Stimulated activated CD4-positive, alpha-beta T cell treated with anti-CD3 and anti-CD28 coated beads, Interleukin-15, amount 100 ng/mL, for 1 hour (primary cell): ENCODE results near the gene ADGRA1.
"Not testable (repeated sequence)": the region's sequence is repeated elsewhere in the genome, so short reads cannot be mapped to it uniquely, and the experiment has no call there.

Experiments
- DNase-seq, 2 donors: peaks; one replicate each; pipeline ENCODE4 v3.0.0-alpha.2; 2020; ENCODE audit warnings: low read depth in 1 of 2, low spot score in 1 of 2

Gene ADGRA1

DNA sequence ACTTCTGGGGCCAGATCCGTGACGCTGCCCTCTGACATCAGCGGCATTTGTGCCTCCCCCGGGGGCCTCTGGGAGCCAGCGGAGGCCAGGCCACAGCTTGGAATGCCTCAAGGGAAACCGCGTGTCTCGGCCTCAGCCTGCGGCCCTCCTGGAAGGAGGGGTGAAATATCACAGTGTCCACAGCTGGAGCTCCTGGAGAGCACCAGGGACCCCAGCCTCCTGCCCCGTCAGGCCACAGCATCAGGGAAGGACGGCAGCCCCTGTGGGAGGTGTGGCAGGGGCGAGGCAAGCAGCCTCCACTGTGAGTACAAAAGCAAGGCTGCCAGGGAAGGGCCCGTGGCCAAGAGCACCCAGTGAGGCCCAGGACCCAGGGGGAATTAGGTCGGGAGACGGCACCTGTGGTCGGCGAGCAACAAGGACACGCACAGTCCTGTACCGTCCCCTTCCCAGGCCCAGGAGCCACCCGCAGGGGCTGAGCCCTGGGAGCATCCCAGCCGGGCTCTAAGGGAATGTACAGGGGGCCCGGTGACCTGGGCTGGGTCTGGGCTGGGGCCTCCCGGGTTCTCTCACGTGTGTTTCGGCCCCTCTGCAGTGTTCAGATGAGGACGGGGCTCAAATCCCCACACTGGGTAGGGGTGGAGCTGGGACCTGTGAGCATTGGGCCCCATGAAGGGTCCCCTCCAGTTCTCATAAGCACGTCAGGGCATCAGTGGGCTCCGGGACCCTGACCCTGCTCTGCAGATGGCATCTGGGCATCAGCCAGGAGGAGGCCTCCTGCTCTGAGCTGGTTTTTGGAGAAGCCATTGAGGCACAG, 53.6 kb downstream of the ADGRA1 start:
- DNase-seq, result no peak

DNA sequence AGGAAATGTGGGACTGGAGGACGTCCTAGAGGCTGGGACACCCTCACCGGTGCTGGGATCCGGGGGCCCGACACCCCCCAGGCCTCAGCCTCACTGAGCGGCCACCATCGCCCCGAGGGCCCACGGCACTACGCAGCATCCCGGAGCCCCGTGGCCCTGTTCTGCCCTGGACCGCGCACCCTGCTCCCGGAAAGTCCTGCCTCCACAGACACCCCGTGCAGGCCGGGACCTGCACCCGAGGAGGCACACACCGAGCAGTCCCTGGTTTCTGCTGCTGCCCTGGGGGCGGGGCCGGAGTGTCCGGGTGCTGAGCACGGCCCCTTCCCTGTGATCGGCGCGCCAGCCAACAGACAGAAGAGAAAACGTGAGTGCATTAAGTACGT, 54.2 kb downstream of the ADGRA1 start:
- no peak for DNase-seq

DNA sequence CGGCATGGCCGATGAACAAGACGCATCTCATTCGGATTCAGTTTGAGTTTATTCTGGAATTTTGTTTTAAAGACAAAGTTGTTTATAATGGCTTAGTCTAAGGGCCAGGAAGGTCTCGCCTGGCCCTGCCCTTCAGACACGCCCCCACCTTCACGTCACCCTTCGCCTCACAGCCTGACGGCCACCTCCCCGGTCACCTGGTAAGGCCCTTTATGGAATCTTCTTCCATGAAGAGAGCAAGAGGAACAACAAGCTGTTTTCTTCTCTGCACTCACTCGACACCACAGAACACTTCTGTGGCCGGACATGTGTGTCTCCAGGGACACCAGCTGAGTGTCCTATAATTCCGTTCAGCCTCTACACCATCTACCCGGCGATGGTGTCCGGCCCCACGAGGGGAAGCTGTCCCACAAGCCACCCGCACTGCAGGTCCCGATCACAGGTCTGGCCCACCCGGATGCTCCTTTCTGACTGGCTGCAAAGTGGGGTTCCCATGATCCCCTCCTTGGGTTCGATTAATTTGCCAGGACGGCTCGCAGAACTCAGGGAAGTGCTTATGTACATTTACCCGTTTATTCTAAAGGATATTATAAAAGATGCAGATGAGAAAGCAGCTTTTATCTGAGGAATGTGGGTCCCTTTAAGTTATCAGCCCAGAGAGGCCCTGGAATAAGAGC, 54.9 kb downstream of the ADGRA1 start:
- no peak for DNase-seq

DNA sequence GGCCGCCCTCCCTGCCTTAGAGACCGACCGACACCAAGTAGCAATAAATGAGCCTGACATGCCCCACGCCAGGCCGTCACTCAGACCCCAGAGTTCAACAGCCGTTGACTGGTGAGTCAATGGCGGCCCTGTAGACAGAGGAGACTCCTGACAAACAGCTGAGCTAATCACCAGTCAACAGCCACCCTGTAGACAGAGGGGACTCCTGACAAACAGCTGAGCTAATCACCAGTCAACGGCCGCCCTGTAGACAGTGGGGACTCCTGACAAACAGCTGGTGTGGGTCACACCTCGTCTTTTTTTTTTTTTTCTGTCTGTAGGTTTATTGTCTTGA, 55.4 kb downstream of the ADGRA1 start:
- no peak for DNase-seq

DNA sequence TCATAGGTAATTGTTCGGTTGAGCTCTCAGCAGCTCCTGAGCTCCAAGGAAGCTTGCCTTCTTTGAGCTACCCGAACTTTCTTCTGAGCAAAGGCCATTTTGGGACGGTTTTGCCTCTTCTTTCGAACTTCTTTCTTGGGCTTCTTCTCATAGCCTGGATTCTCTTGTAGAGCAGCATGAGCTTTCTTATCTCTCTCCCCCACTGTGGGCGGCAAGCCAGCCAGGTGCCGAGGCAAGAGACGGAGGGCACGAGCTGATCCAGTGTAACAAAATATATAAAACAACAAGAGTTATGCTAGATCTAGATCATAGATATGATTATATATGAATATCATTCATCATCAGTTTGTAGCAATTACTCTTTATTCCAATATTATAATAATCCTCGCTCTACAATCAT, 55.8 kb downstream of the ADGRA1 start:
- no peak for DNase-seq

DNA sequence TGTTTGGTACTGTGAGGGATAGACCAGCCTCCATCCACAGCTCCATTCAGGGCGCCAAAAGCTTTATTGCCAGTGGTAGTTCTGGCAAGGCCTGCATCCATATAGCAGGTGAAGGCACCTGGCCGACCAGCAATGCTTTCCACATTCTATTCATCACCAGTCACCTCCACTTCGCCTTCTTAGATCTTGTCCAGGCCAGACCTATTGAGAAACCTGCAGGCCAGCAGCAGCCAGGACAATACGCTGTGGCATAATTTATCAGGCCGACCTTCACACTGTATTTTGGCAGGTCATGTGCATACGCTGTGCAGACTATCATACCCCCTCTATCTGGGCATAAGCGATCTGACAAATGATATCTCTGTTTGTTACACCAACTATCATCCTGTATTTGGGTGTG, 57.0 kb downstream of the ADGRA1 start:
- no peak for DNase-seq

DNA sequence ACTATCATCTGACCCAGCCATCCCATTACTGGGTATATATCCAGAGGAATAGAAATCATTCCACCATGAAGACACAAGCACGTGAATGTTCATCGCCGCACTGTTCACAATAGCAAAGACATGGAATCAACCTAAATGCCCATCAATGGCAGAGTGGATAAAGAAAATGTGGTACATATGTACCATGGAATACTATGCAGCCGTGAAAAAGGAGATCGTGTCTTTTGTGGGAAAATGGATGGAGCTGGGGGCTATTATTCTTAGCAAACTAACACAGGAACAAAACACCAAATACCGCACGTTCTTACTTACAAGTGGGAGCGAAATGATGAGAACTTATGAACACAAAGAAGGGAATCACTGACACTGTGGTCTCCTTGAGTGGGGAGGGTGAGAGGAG, 62.5 kb downstream of the ADGRA1 start:
- DNase-seq, result no peak

DNA sequence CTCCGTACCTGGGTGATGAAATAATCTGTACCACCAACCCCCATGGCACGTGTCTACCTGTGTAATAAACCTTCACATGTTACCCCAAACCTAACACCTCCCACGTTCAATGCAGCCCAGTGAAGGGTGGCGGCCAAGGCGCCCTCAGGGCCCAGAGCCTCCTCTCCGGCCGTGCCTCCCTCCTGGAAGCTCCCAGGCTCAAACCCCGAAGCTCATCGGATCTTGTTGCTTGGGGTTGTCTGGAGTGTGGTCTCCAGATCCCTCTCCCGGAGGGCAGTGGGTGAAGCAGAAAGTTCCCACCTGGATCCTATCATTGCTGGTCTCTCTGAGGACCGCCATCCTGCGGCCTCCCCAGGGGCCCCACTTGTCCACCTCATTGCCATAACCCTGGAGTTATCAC, 62.9 kb downstream of the ADGRA1 start:
- no peak for DNase-seq

DNA sequence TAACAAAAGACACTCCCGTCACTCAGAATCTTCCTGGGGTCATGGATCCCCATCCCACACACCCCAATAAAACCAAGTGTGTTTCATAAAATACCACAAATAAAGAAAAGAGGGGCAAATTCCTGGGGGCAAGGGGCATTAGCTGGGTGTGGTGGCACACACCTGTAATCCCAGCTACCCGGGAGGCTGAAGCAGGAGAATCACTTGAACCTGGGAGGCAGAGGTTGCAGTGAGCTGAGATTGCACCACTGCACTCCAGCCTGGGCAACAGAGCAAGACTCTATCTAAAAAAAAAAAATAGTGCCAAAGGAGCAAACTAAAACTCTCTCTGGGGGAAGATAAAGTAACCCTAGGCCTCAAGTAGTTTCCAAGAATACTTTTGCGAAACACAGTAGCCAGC, 63.3 kb downstream of the ADGRA1 start:
- DNase-seq, result not testable (repeated sequence)

DNA sequence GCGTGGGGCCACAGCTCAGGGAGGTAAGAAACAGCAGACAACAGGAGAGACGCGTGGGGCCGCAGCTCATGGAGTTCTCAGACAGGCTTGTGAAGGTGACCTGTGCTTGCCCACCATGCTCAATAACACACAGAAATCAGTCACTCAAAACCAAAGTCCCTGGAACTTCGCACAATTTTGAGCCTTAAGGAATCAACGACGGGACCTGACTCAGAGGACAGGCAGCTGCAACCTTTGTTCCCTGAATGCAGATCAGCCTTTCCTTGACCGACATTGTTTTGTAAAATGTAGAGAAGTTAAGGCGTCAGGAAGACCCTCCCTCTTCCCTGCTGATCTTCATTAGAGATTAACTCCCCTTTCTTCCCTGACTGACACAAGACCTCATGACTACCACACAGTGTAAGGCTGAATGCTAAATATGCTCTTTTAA, 63.8 kb downstream of the ADGRA1 start:
- DNase-seq, result no peak

DNA sequence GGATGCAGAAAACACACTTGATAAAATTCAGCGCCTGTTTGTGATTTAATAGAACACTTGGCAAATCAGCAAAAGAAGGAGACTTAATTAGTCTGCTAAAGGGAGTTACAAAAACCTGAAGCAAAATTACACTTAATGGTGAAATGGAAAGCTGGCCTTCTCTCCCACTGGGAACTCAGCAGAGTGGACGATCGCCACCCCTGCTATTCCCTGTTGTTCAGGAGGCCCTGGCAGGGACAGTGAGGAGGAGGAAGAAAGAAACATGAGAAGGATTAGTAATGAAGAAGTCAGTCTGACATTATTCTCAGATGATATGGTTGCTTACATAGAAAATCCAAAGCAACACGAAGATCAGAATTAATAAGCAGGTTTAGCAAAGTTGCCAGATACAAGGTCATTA, 66.7 kb downstream of the ADGRA1 start:
- no peak for DNase-seq

DNA sequence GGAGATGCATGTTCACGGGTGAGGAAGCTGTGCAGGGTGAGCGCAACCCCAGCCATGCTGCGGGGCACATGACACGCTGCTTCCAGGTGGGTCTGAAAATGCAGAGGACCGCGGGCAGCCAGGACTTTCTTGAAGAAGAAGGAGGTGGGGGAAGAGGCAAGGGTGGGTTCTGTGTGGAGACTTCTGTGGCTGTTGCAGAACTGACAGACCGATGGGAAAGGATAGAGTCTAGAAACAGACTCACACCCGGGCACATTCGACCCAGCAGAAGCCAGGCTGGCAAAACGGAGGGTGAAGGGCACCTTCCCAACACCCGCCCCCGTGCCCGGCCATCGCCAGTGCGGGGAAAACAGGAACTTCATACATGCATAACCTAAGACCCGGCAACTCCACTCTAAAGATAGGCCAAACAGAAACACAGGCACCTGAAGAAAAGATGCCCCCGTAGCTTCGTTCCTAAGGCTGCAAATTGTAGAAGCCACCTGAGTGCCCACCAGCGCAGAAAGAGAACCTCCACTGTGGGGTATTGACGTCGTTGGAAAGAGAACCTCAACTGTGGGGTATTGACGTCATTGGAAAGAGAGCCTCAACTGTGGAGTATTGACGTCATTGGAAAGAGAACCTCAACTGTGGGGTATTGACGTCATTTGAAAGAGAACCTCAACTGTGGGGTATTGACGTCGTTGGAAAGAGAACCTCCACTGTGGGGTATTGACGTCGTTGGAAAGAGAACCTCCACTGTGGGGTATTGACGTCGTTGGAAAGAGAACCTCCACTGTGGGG, 67.5 kb downstream of the ADGRA1 start:
- DNase-seq, result no peak

DNA sequence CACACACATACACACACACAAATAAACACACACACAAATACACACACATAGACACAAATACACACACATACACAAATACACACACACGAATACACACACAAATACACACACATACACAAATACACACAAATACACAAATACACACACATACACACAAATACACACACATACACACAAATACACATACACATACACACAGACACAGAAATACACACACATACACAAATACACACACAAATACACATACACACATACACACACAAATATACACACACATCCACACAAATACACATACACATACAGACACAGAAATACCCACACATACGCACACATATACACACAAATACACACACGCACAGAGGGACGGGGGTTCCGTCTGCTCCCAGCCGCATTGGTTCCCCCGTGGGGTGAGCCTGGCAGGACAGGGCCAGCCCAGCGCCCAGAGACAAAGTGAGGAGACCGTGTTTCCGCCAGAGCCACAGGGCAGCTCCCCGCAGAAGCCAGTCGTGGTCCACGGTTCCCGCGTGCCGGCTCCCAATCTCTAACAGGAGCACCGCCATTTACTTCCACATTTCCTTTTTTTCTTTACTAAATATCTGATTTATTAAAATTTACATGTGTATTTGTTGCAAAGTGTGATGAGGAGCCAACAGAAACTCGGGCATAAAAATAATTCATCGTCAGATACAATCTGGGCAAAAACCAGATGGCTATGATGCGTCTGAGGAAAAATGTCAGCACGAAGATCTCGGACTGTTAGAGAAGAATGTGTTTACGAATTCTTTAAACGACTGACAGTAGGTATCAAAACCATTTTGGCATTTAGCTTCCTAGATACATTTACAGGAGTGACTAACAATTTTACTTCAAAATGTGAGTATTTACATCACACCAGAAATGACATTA, 69.2 kb downstream of the ADGRA1 start:
- DNase-seq, result no peak

DNA sequence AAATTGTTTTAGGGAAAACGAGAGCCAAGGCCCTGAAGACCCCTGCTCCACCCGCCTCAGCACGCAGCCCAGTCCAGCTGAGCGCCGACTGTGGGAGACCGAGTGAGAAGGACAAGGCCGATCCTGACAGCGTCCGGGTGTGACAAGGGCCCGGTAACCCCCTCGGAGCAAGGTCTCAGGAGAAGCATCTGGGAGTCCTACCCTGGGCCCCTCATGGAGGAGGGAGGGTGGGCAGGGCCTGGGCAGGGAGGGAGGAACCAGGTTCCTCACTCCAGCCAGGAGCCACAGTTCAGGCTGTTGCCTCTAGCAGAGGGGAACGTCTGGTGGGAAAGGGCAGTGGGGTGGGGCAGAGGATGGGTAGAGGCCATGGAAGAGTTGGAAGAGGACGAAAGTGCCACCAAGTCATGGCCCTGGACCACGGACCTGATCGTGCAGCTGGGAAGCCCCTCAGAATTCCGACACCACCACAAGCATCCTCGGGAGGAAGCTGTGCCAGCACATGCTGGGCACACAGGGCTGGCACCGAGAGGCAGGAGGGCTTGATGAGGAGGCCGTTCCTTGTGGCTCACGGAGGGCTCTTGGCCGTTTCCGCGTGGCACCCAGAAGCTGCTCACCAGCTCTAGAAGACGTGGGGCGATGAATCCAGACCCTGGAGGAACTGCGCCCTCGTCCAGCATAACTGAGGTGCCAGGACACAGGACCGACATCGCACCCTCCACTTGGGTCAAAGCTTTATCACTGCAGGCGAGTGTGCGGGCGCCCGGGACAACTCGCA, 70.1 kb downstream of the ADGRA1 start:
- no peak for DNase-seq

DNA sequence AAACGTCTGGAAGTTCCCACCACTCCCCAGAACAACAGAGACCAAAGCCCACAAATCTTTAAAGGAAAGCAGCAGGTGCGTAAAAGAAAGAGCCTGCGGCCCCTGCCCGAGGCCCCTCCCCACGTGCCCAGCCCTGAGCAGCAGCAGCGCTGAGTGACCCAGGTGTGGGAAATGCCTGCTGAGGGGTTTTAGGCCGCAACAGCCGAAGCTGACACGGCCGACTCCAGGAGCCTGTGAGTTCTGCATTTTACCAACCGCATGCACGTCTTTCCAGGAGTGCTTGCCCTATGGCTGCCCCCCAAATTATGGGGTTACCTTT, 70.7 kb downstream of the ADGRA1 start:
- DNase-seq, result no peak

DNA sequence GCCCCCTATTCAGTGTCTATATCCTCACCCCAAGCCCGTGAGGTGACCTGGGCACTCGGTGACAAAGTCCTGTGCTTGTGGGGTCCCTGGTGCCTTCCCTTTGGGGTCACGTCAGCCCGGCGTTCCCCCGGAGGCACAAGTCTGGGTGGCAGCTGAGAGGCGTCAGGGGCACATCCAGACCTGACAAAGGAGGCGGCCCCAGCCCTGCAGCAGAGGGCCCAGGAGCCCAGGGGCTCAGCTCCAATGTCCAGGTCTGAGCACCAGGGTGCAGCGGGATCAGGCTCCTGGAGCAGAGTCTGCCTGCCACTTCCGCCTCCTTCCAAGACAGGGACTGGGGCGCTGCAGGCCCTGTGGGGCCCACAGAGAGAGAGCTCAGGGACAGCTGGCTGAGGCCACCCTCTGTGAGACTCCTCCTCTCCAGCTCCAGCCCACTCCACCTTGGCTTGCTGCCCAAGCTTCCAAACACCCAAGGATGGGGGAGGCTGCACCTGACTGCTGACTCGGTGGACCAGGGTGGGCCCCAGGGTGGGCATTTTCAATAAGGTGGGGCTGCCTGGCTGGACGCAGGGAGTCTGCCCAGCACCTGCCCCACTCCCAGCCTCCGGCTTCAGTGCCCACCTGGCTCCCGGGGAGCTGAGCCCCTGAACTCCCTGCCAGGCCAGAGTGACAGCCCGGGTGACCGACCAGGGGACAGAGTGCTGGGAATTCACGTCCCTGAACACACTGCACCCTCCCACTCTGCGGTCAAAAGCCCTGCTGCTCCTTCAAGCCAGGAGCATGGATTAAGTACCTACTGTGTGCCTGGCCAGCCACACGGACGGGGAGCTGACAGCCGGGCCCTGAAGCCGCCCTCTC, 71.3 kb downstream of the ADGRA1 start:
- no peak for DNase-seq

DNA sequence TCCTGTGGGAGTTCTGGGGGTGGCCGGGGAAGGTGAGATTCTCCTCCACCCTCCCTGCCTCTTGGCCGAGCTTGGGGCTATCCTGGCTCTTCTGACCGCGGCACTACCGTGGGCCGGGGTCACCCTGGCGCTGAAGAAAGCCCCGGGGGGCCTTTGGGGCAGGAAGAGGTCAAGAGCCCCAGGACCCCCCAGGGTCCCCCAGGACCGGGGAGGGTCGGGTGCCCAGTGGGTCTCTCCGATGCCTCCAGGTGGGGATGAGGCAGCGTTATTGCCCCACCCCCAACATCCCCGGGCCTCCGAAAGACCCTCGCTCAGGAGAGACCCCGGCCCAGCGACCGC, 71.9 kb downstream of the ADGRA1 start:
- DNase-seq, result no peak

DNA sequence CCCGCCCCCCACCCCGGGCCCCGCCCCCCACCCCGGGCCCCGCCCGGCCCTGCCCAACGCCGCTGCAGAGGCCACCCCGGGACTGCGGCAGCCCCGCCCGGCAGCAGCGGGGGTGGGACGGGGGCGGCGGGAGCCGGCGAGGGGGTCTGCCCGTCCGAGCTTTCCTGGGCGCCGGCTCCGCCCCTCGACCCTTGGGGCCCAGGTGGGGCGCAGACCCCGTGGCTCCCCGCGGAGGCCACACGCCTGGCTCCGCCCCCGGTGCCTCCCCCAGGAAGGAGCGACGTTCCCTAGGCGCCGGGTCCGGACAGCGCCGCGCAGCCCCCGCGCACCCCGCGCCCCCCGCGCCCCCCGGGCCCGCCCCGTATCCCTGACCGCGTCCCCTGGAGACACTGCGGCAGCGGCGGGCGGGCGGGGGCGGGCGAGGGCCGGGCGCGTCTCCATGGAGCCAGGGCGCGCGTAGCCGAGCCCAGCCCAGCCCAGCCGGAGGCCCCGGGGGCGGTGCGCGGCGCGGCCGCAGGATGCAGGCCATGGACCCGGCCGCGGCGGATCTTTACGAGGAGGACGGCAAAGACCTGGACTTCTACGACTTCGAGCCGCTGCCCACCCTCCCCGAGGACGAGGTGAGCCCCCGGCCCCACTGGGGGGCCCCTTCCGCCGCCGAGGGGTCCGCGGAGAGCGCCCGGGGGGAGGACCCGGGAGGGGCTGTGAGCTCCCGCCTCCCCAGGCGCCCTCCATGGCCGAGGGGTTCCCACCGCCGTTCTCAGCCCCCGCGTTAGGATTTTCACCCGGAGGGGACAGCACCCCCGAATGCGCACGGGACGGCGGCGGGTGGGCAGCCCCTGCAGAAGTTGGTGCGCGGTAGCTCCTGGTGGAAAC, 72.5 kb downstream of the ADGRA1 start, which contains the start of gene KNDC1:
Gene KNDC1 (plus strand): TSS at position 270 of the 876 bp plus-strand sequence. CDS start 249 bp downstream, at position 519.
- no peak for DNase-seq
